ENCODE measurements around the gene ELMOD2.

The ELMOD2 gene

GRCh38 chr4:140584439-140584838 is 60.5 kb downstream of the ELMOD2 start:
- no peak for DNase-seq

GRCh38 chr4:140595065-140595464 is 71.1 kb downstream of the ELMOD2 start:
- no peak for DNase-seq

- DNase-seq: no peak
Observed at GRCh38 chr4:140600408-140600807, 76.4 kb downstream of the ELMOD2 start.

GRCh38 chr4:140602714-140603113 is 78.7 kb downstream of the ELMOD2 start:
- DNase-seq: no peak

- no peak for DNase-seq
Observed at GRCh38 chr4:140603286-140603685, 79.3 kb downstream of the ELMOD2 start.
